Subcutaneous adipose tissue (tissue), 4 donors: ENCODE measurements around the gene TSC22D2. TPM values are rescaled to one million over a fixed set of nuclear protein-coding genes. Genes with fewer than 3 reads are reported as not detected.

ENCODE experiments used
- total RNA-seq, 4 donors: library from RNA; depleted of rRNA; stranded (reverse); fragments of >200 nt; gene quantifications; one replicate each; pipeline ENCODE4 v1.1.0, GENCODE V29; 2016
- TF ChIP-seq, protein P1 (sequence below): fragments of 450-650 bp; IDR thresholded peaks from one replicate; pipeline ENCODE4 v1.5.1; 2016; ENCODE audit warnings: low read depth, mild to moderate bottlenecking, control low read depth, antibody characterized with exemption, moderate library complexity

The TSC22D2 gene
- total RNA-seq: 10 to 100 TPM; 11.2 to 36.5 (median 18.0) TPM

DNA sequence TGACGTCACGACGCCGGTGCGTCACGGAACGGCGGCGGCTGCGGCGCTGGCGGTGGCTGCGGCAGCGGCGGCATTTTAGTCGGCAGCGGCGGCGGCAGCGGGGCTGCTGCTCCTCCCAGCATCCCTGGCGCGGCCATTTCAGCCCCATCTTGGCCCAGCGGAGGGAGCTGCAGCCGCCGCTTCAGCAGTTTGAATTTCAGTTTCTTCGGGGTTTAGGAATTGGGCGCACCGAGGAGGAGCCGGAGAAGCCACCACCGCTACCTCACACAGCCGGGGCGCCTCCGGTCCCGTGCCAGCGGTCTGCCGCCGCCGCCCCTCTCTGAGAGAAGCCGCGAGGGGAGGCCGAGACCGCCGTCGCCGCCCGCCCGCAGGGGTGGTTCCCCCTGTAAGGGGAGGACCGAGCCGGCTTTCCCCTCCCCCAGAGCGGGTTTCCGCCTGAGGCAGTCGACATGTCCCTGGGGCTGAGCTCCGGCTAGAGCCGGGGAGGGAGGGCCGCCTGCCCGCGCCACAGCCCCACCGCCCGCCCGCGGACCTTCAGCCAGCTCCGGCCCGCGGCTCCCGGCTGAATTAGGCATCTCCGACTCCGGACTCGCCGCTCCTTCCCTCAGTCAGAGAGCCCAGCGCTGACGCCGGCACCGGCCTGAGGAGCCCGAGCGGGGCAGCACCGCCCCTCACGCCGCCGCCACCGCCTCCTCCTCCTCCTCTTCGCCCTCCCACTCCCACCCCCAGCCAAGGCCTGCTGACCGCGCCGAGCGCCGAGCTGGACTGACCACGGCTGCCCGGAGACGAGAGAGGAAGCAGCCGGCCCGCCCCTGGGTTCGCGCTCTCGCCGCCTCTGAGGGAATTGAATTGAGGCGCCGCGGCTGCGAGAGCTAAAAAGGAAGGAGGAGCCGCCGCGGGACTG is at the start of gene TSC22D2:
Gene TSC22D2 (plus strand): TSS at position 78 of the 904 bp plus-strand sequence. CDS start 1,053 bp downstream, outside the sequence.
- TF ChIP-seq, protein P1, sequence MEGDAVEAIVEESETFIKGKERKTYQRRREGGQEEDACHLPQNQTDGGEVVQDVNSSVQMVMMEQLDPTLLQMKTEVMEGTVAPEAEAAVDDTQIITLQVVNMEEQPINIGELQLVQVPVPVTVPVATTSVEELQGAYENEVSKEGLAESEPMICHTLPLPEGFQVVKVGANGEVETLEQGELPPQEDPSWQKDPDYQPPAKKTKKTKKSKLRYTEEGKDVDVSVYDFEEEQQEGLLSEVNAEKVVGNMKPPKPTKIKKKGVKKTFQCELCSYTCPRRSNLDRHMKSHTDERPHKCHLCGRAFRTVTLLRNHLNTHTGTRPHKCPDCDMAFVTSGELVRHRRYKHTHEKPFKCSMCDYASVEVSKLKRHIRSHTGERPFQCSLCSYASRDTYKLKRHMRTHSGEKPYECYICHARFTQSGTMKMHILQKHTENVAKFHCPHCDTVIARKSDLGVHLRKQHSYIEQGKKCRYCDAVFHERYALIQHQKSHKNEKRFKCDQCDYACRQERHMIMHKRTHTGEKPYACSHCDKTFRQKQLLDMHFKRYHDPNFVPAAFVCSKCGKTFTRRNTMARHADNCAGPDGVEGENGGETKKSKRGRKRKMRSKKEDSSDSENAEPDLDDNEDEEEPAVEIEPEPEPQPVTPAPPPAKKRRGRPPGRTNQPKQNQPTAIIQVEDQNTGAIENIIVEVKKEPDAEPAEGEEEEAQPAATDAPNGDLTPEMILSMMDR: no peak

DNA sequence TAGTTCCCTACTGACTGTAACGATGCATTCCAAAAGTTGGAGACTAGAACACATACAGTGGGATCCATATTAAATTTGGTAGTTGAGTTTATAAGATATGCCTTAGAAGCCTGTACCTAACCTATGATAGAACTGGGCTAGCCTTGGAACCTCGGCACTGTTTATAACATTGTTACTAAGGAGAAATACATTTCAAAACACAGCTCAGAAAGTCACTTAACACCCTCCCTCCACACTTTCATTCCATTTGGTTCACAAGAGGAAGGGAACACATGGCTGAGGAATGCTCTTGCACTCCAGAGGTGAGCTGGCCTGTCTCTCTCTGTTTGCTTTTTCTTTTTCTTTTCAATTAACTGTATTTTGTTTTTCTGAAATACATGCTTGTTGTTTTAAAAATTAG is 48.7 kb upstream of the TSC22D2 start:
- TF ChIP-seq, protein P1: no peak

DNA sequence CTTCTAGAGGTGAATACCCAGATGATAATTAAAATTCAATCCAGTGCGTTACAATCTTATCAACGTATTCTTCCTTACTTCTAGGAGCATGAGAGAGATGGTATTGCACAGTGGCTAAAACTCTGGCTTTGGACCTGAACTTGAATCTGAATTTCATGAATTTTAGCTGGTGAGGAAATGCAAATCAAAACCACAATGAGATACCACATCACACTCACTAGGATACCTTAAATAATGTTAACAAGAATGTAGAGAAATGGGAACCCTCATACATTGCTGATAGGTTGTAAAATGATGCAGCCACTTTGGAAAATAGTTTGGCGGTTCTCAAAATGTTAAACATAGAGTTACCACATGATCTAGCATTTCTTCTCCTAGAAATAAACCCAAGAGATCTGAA is 47.1 kb upstream of the TSC22D2 start:
- TF ChIP-seq, protein P1: no peak

DNA sequence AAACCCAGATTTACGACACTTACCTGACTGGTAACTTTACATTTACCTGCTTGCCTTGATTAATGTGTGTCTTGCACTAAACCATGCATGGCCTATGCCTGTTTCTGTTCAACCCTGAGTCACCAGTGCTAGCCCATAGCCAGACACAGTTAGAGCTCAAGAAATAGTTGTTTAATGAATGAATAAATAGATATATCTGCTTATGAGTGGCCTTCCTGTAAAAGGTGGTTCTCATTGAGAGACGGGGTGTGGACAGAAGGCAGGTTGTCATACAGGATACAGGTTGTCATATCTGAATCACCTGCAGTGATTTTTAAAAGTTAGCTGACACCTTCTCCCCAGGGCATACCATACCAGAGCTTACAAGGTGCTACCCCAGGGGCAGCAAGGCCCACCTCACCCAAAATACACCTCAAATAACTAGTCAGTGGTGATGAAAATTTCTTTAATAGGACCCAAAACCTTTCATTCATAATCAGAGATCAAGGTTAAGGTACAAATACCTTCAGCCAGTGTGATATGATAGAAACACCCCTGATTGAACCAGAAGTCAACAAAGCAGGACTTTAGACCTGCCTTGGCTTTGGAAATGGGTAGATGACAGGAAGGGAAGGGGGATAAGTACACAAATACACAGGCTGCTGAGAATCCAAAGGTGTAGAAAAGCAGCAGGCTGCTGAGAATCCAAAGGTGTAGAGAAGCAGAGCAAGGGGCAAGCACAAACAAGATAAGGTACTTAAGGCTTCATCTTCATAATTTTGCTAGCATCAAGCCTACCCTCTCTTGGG is 45.4 kb upstream of the TSC22D2 start:
- TF ChIP-seq, protein P1: no peak

DNA sequence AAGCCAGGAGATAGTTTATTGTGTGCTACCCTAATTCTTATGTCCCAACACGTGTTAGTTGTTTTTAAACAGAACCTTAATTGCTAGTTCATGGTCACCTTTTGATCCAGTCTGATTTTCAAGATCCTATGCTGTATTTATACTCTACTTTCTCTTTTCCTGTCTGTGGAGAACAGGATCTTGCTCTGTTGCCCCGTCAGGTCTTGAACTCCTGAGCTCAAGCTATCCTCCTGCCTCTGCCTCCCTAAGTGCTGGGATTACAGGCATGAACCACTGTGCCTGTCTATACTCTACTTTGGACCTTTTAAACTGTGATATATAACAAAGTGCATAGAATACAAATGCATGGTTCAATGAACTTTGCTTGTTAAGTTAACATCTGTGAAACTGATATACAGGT is 44.7 kb upstream of the TSC22D2 start:
- TF ChIP-seq, protein P1: no peak

DNA sequence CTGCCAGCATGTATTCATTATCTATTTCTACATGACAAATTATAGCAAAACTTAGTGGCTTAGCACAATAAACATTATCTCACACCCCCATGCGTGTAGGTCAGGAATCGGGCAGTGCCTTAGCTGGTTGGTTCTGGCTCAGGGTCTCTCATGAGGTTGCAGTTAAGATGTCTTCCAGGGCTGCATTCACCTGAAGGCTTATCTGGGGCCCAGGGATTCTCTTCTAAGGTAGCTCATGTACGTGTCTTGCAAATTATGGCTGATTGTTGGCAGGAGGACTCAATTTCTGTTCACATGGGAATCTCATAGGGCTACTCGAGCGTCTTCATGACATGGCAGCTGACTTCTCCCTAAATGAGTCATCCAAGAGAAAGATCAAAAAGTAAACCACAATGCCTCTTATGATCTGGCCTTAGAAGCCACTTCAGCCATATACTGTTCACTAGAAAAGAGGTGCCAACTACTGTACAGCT is 42.9 kb upstream of the TSC22D2 start:
- TF ChIP-seq, protein P1: no peak

DNA sequence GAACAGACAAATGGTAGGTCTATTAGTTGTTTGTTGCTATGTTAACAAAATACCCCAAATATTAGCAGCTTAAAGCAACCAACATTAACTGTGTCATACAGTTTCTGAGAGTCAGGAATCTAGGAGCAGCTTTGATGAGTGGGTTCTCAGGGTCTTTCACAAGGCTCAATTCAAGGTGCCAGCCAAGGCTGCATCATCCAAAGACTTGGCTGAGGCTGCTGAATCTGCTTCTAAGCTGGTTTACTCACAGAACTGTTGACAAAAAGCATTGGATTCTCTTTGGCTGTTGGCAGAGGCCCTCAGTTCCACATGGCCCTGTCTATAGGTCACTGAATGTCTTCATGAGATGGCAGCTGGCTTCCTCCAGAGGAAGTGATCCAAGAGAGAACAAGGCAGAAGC is 40.3 kb upstream of the TSC22D2 start:
- TF ChIP-seq, protein P1: no peak
